Sigmoid colon (tissue), 7 donors: ENCODE data around the gene PTGER4. TPM values are rescaled to one million over a fixed set of nuclear protein-coding genes. Genes with fewer than 3 reads are reported as not detected.
A peak's percentile ranks its signal among the peaks of the same experiment; 100 is the strongest.
"Not testable (repeated sequence)": the region's sequence is repeated elsewhere in the genome, so short reads cannot be mapped to it uniquely, and the experiment has no call there.

Experiments
- DNase-seq: peaks from one replicate; pipeline ENCODE4 v3.0.0-alpha.2; 2019
- H3K27ac ChIP-seq, 4 donors: fragments of 200-600 bp; sonication (generic); one replicate each; pipeline ENCODE4 v1.5.1; 2016 to 2019; ENCODE audit warnings: mild to moderate bottlenecking in 1 of 4
- H3K27me3 ChIP-seq, 3 donors: fragments of 200-600 bp; sonication (generic); one replicate each; pipeline ENCODE4 v1.5.1; 2019; ENCODE audit warnings: mild to moderate bottlenecking in 1 of 3
- H3K36me3 ChIP-seq, 4 donors: fragments of 200-600 bp; sonication (generic); one replicate each; pipeline ENCODE4 v1.5.1; 2016 to 2019
- H3K4me1 ChIP-seq, 4 donors: fragments of 200-600 bp; sonication (generic); one replicate each; pipeline ENCODE4 v1.5.1; 2017 to 2019
- H3K4me3 ChIP-seq, 4 donors: fragments of 200-600 bp; sonication (generic); one replicate each; pipeline ENCODE4 v1.5.1; 2017 to 2019; ENCODE audit warnings: mild to moderate bottlenecking in 2 of 4, moderate library complexity in 1 of 4
- H3K9me3 ChIP-seq, 4 donors: fragments of 200-600 bp in 3 of 4; sonication (generic) in 3 of 4; one replicate each; pipeline versions ENCODE4 v1.5.1 to v1.6.1; 2013 to 2019
- CTCF ChIP-seq, 4 experiments: fragments of 450-650 bp in 3 of 4; fragments of 200-600 bp in 1 of 4; IDR thresholded peaks; one replicate each; pipeline ENCODE4 v1.5.1; 2016 to 2019; ENCODE audit warnings: antibody characterized with exemption in 4 of 4, mild to moderate bottlenecking in 3 of 4, moderate library complexity in 2 of 4
- EP300 ChIP-seq, 4 donors: sonication (generic); formaldehyde crosslinking; IDR thresholded peaks; one replicate each; pipeline ENCODE4 v1.6.1; 2017; ENCODE audit warnings: antibody characterized with exemption in 4 of 4
- POLR2A ChIP-seq, 2 donors: fragments of 450-650 bp; IDR thresholded peaks; one replicate each; pipeline ENCODE4 v1.6.1; 2016; ENCODE audit warnings: antibody characterized with exemption in 2 of 2, mild to moderate bottlenecking in 2 of 2, moderate library complexity in 2 of 2
- POLR2AphosphoS5 ChIP-seq, 4 donors: sonication (generic); formaldehyde crosslinking; IDR thresholded peaks; one replicate each; pipeline ENCODE4 v1.6.1; 2017; ENCODE audit warnings: antibody characterized with exemption in 4 of 4
- WGBS, 2 donors: extraction: QIAGEN DNeasy Blood & Tissue Kit; methylation state at CpG; one replicate each; pipeline ENCODE4 v1.1.7; 2013; 5-methylcytosine and 5-hydroxymethylcytosine counted together
- intact Hi-C: fragments of 100-400 bp; cut with DNase I; formaldehyde crosslinking; loops from one replicate; pipeline ENCODE4 v1.15.1; 2023
- polyA plus RNA-seq, 3 donors: library from polyadenylated mRNA; stranded (reverse); fragments of 200-250 nt; gene quantifications; one replicate each; pipeline ENCODE4 v1.2.3, GENCODE V29; 2013
- total RNA-seq, 4 donors: library from RNA; depleted of rRNA; stranded (reverse); fragments of >200 nt; gene quantifications; one replicate each; pipeline ENCODE4 v1.1.0, GENCODE V29; 2016
- donor health status: healthy with polysubstance abuse.
- donor health status: Bipolar disorder and iron deficiency.
- donor health status: healthy.

PTGER4 gene
- 10 to 100 TPM; 44.3 to 77.7 (median 72.8) TPM for total RNA-seq
- 10 to 100 TPM in 2 of 3 donors, 1 to 10 TPM in 1; 9.0 to 20.1 (median 12.0) TPM for polyA plus RNA-seq

GRCh38 chr5:40679913-40680681 is at the start of gene PTGER4:
PTGER4 (plus strand) TSS chr5:40679915; CDS start chr5:40680994, 1,079 bp downstream.
- intact Hi-C loops = loop anchor here (2.0 to 10.0 kb wide), 4 partner anchors 203 to 731 kb away; no protein-coding TSS in a partner anchor
- peak; percentile 68 for DNase-seq
- TF ChIP-seq EP300 (IDR thresholded peaks at IDR 0.05) (no peak), POLR2AphosphoS5 (IDR thresholded peaks at IDR 0.05) (peak; percentile 85 to 98 (median 97)), POLR2A (IDR thresholded peaks at IDR 0.05) (peak; percentile 89 to 93)
- Histone ChIP-seq H3K36me3 (peaks cover 0 to 8% (median 0%) of the 10 kb centered on the region in 4 donors), H3K4me3 (peak within 1 kb of the TSS; percentile 61 to 84 (median 78)), H3K27me3 (no peaks in the 10 kb centered on the region), H3K4me1 (peaks cover 0 to 62% (median 28%) of the 10 kb centered on the region in 4 donors), H3K9me3 (no peaks in the 10 kb centered on the region), H3K27ac (peak within 1 kb of the TSS; percentile 85 to 93 (median 90))
- 0 to 1% methylated on average over 44 of the region's 44 CpGs for WGBS, 2 donors

- Histone ChIP-seq H3K4me3 (no peak overlapping the region), H3K36me3 (no peaks in the 10 kb centered on the region), H3K27ac (no peak overlapping the region), H3K9me3 (no peaks in the 10 kb centered on the region), H3K27me3 (no peaks in the 10 kb centered on the region), H3K4me1 (no peaks in the 10 kb centered on the region)
- no peak for TF ChIP-seq POLR2AphosphoS5 (IDR thresholded peaks at IDR 0.05)
- TF ChIP-seq POLR2A (IDR thresholded peaks at IDR 0.05) = no peak
- TF ChIP-seq CTCF (IDR thresholded peaks at IDR 0.05) = no peak
- no peak for TF ChIP-seq EP300 (IDR thresholded peaks at IDR 0.05)
- intact Hi-C loops = no loop called here
- DNase-seq = no peak
Measured at GRCh38 chr5:40630126-40630525, 49.6 kb upstream of the PTGER4 start.

DNA sequence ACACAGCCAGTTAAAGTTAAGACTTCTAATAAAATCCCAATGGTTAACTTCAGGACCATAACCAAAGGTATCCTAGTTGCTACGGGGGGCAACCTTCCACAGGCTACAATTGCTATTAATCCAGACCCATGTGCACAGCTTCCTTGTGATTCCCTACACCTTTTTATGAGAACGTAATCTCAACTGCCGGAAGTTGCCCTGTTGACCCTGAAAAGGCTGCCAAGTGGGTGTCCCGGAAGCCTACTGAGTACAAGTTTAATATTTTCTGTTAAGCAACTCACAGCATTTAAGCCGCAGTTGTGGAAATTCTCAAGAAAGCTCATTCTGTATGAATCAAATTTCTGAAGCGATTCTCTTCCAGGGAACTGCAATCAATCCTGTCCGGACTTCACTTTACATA is 48.5 kb upstream of the PTGER4 start:
- TF ChIP-seq POLR2AphosphoS5 (IDR thresholded peaks at IDR 0.05) = no peak
- no peak for TF ChIP-seq CTCF (IDR thresholded peaks at IDR 0.05)
- TF ChIP-seq POLR2A (IDR thresholded peaks at IDR 0.05) = no peak
- no peak for TF ChIP-seq EP300 (IDR thresholded peaks at IDR 0.05)
- intact Hi-C loops = no loop called here
- Histone ChIP-seq H3K27me3 (no peaks in the 10 kb centered on the region), H3K36me3 (no peaks in the 10 kb centered on the region), H3K4me3 (no peak overlapping the region), H3K9me3 (no peaks in the 10 kb centered on the region), H3K4me1 (no peaks in the 10 kb centered on the region), H3K27ac (no peak overlapping the region)
- DNase-seq = no peak
- 33 to 70% methylated on average over 7 of the region's 7 CpGs for WGBS, 2 donors

GRCh38 chr5:40634154-40634553 is 45.6 kb upstream of the PTGER4 start:
- WGBS, 2 donors = 16 to 76% methylated on average over 3 of the region's 3 CpGs
- Histone ChIP-seq H3K9me3 (no peaks in the 10 kb centered on the region), H3K4me3 (no peak overlapping the region), H3K27me3 (no peaks in the 10 kb centered on the region), H3K27ac (no peak overlapping the region), H3K4me1 (no peaks in the 10 kb centered on the region), H3K36me3 (no peaks in the 10 kb centered on the region)
- TF ChIP-seq CTCF (IDR thresholded peaks at IDR 0.05) (no peak), EP300 (IDR thresholded peaks at IDR 0.05) (no peak), POLR2AphosphoS5 (IDR thresholded peaks at IDR 0.05) (no peak), POLR2A (IDR thresholded peaks at IDR 0.05) (no peak)
- no peak for DNase-seq
- intact Hi-C loops = no loop called here

- DNase-seq = no peak
- intact Hi-C loops = no loop called here
- Histone ChIP-seq H3K4me3 (no peak overlapping the region), H3K9me3 (peaks cover 0 to under 1% (median 0%) of the 10 kb centered on the region in 4 donors), H3K27me3 (no peaks in the 10 kb centered on the region), H3K27ac (no peak overlapping the region), H3K4me1 (no peaks in the 10 kb centered on the region), H3K36me3 (no peaks in the 10 kb centered on the region)
- 83 to 89% methylated on average over 7 of the region's 7 CpGs for WGBS, 2 donors
- no peak for TF ChIP-seq CTCF (IDR thresholded peaks at IDR 0.05)
- no peak for TF ChIP-seq POLR2A (IDR thresholded peaks at IDR 0.05)
- no peak for TF ChIP-seq EP300 (IDR thresholded peaks at IDR 0.05)
- no peak for TF ChIP-seq POLR2AphosphoS5 (IDR thresholded peaks at IDR 0.05)
Measured at GRCh38 chr5:40634593-40634992, 45.1 kb upstream of the PTGER4 start.

- H3K36me3 ChIP-seq, DNase-seq, H3K27me3 ChIP-seq, H3K4me3 ChIP-seq, H3K27ac ChIP-seq, H3K9me3 ChIP-seq, intact Hi-C loops, H3K4me1 ChIP-seq: not testable (repeated sequence)
- WGBS, 2 donors = 94 to 98% methylated on average over 1 of the region's 1 CpG
Measured at GRCh38 chr5:40639531-40639930, 40.2 kb upstream of the PTGER4 start.
